Germinal center (tissue), 1 donor: ENCODE data around the gene ST3GAL2.

Experiments used
- DNase-seq: peaks from one replicate; pipeline ENCODE4 v3.0.0; 2012; ENCODE audit warnings: mixed read lengths, low spot score

The ST3GAL2 gene

GRCh38 chr16:70437582-70438557, 1.0 kb downstream of the ST3GAL2 start:
- no peak for DNase-seq

- DNase-seq: no peak
Measured at GRCh38 chr16:70437017-70437581, 1.8 kb downstream of the ST3GAL2 start.

GRCh38 chr16:70434484-70435260, 4.2 kb downstream of the ST3GAL2 start:
- DNase-seq: no peak

- DNase-seq: no peak
Measured at GRCh38 chr16:70433458-70434103, 5.3 kb downstream of the ST3GAL2 start.

- peak; percentile 67 for DNase-seq
Measured at GRCh38 chr16:70432723-70433457, 6.0 kb downstream of the ST3GAL2 start.

GRCh38 chr16:70432356-70432722, 6.6 kb downstream of the ST3GAL2 start:
- no peak for DNase-seq

GRCh38 chr16:70430667-70431536, 8.0 kb downstream of the ST3GAL2 start:
- peak; percentile 87 for DNase-seq

GRCh38 chr16:70429888-70430666, 8.8 kb downstream of the ST3GAL2 start:
- peak; percentile 59 for DNase-seq

- DNase-seq: no peak
Measured at GRCh38 chr16:70428178-70428998, 10.5 kb downstream of the ST3GAL2 start.

- no peak for DNase-seq
Measured at GRCh38 chr16:70427786-70428177, 11.1 kb downstream of the ST3GAL2 start.

- no peak for DNase-seq
Measured at GRCh38 chr16:70422543-70422942, 16.4 kb downstream of the ST3GAL2 start.

- DNase-seq: no peak
Measured at GRCh38 chr16:70421473-70422311, 17.2 kb downstream of the ST3GAL2 start.

GRCh38 chr16:70421014-70421413, 17.9 kb downstream of the ST3GAL2 start:
- DNase-seq: no peak

GRCh38 chr16:70419384-70420327, 19.2 kb downstream of the ST3GAL2 start:
- DNase-seq: no peak

GRCh38 chr16:70418993-70419318, 19.9 kb downstream of the ST3GAL2 start:
- DNase-seq: no peak

GRCh38 chr16:70418274-70418992, 20.5 kb downstream of the ST3GAL2 start:
- no peak for DNase-seq
